GM12864 (cell line): Measurements from ENCODE around the gene ZG16.
"Not testable (repeated sequence)": the region's sequence is repeated elsewhere in the genome, so short reads cannot be mapped to it uniquely, and the experiment has no call there.

Experiments used
- DNase-seq: peaks from one replicate; pipeline ENCODE4 v3.0.0-alpha.2; 2011; ENCODE audit warnings: low read depth
- H3K4me3 ChIP-seq: 2 replicates; pipeline ENCODE4 v1.5.1; 2011; ENCODE audit warnings: mild to moderate bottlenecking, low read depth, low read length, control low read depth
- CTCF ChIP-seq: IDR thresholded peaks from 2 replicates; pipeline ENCODE4 v1.5.1; 2011; ENCODE audit warnings: low read depth, mild to moderate bottlenecking, moderate library complexity, low read length, control low read depth, inconsistent platforms; ENCODE audit errors: missing control alignments

The ZG16 gene

GRCh38 chr16:29737713-29738112 is 40.3 kb upstream of the ZG16 start:
- DNase-seq = no peak
- no peak overlapping the region for H3K4me3 ChIP-seq
- peak; percentile 9 for TF ChIP-seq CTCF

- no peak overlapping the region for H3K4me3 ChIP-seq
- TF ChIP-seq CTCF = no peak
- no peak for DNase-seq
Observed at GRCh38 chr16:29738514-29738913, 39.5 kb upstream of the ZG16 start.

GRCh38 chr16:29739927-29740629 is 38.0 kb upstream of the ZG16 start:
- not testable (repeated sequence) for DNase-seq, H3K4me3 ChIP-seq

- H3K4me3 ChIP-seq, DNase-seq: not testable (repeated sequence)
Observed at GRCh38 chr16:29740630-29741015, 37.4 kb upstream of the ZG16 start.

- DNase-seq = no peak
- TF ChIP-seq CTCF = no peak
Observed at GRCh38 chr16:29742683-29743275, 35.3 kb upstream of the ZG16 start.

GRCh38 chr16:29743475-29743826 is 34.6 kb upstream of the ZG16 start:
- TF ChIP-seq CTCF = no peak
- H3K4me3 ChIP-seq = no peak overlapping the region
- DNase-seq = no peak

More at GRCh38 chr16:29742683-29743275, 35.3 kb upstream of the ZG16 start:
- no peak overlapping the region for H3K4me3 ChIP-seq

- no peak for DNase-seq
- H3K4me3 ChIP-seq = no peak overlapping the region
- no peak for TF ChIP-seq CTCF
Observed at GRCh38 chr16:29743827-29744531, 34.1 kb upstream of the ZG16 start.
